ENCODE data around the gene SELENON. TPM values are rescaled to one million over a fixed set of nuclear protein-coding genes. Genes with fewer than 3 reads are reported as not detected.

SELENON gene
- total and polyA plus RNA-seq, 7 donors, result 25.3 to 104 (median 39.3) TPM

DNA sequence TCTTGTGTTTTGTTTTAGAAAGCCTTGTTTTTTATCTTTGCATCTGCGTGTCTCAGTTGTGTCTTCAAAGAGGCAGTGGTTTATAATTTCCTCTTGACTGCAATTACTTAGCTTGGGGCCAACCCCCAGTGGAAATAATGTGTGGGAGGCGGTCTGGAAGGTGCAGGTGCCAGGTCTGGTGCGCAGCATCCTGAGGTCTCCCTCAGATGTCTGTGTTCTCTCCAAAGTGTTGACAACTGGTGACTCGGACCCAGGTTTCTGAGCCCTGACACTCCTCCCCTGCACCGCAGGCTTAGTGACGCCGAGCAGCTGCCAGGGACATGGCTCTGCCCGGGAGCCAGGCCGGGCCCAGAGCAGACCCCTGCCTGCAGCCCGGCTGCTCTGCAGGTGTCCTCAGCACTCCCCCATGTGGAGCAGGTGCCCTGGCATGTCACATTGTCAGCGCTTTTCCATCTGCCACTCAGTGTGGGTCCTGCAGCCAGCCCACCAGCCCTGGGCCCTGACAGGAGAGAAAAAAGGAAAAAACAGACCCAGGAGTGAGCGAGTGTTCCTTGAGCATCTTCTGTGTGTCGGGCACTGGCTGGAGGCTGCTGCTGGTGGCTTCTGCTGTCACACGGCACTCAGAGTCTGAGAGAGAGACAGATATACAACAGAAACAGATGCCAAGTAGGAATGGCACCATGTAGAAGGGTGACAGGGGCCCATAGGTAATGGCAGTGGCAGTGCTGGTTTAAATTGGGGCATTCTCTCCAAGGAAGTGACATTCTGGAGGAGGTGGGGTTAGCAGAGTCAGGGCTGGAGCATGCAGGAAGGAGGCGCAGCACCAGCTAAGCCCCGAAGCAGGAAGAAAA lies 24.8 kb upstream of the SELENON start:
- 57 to 75% (median 64%) methylated on average over 16 of the region's 16 CpGs for WGBS, 3 donors
- no peaks in the 10 kb centered on the region for H3K36me3 ChIP-seq (ENCODE audit: insufficient read depth in 1 of 2, low read depth in 1 of 2)
- DNase-seq, result no peak
- ATAC-seq, result peak in 1 of 4 donors; percentile 13
- H3K4me3 ChIP-seq, result no peak overlapping the region
- no peaks in the 10 kb centered on the region for H3K9me3 ChIP-seq
- H3K27me3 ChIP-seq (ENCODE audit: insufficient read depth in 3 of 3, low read length in 2 of 3), result no peaks in the 10 kb centered on the region
- H3K4me1 ChIP-seq, result peaks cover 19% of the 10 kb centered on the region
- no peak overlapping the region for H3K27ac ChIP-seq
- TF ChIP-seq, protein P1, sequence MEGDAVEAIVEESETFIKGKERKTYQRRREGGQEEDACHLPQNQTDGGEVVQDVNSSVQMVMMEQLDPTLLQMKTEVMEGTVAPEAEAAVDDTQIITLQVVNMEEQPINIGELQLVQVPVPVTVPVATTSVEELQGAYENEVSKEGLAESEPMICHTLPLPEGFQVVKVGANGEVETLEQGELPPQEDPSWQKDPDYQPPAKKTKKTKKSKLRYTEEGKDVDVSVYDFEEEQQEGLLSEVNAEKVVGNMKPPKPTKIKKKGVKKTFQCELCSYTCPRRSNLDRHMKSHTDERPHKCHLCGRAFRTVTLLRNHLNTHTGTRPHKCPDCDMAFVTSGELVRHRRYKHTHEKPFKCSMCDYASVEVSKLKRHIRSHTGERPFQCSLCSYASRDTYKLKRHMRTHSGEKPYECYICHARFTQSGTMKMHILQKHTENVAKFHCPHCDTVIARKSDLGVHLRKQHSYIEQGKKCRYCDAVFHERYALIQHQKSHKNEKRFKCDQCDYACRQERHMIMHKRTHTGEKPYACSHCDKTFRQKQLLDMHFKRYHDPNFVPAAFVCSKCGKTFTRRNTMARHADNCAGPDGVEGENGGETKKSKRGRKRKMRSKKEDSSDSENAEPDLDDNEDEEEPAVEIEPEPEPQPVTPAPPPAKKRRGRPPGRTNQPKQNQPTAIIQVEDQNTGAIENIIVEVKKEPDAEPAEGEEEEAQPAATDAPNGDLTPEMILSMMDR (IDR thresholded peaks at IDR 0.05), result no peak
- intact Hi-C loops (cut with DNase I), result no loop called here

GRCh38 chr1:25779388-25779787 lies 20.6 kb upstream of the SELENON start:
- Histone ChIP-seq H3K27me3 (ENCODE audit: insufficient read depth in 3 of 3, low read length in 2 of 3) (no peaks in the 10 kb centered on the region), H3K4me1 (peaks cover 7% of the 10 kb centered on the region), H3K4me3 (no peak overlapping the region), H3K36me3 (ENCODE audit: insufficient read depth in 1 of 2, low read depth in 1 of 2) (peaks cover 0 to 7% of the 10 kb centered on the region in 2 donors), H3K27ac (no peak overlapping the region), H3K9me3 (no peaks in the 10 kb centered on the region)
- TF ChIP-seq, protein P1 (IDR thresholded peaks at IDR 0.05), result no peak
- intact Hi-C loops (cut with DNase I), result no loop called here
- DNase-seq, result no peak
- WGBS, 3 donors, result 89 to 96% (median 93%) methylated on average over 8 of the region's 8 CpGs
- no peak for ATAC-seq

DNA sequence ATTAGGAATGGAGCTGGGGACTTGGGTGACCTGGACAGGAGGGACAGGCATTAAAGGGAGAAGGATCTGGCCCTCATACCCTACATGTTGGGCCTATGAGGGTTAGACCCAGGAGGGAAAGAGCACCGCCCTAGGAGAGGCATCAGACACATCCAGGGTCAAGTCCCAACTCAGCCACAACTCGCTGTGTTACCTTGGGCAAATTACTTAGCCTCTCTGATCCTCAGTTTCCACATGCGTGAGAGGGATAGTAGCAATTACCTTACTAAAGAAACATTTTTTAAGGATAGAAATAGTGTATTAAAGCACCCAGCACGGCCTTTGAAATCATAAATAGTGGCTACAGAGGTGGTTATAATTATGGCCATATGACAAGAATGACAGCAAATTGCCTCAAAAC lies 20.1 kb upstream of the SELENON start:
- whole genome bisulfite sequencing, 3 donors, result 95 to 96% (median 95%) methylated on average over 4 of the region's 4 CpGs
- peaks cover 0 to 7% of the 10 kb centered on the region in 2 donors for H3K36me3 ChIP-seq (ENCODE audit: insufficient read depth in 1 of 2, low read depth in 1 of 2)

GRCh38 chr1:25780318-25781129 lies 19.5 kb upstream of the SELENON start:
- H3K27ac ChIP-seq, result no peak overlapping the region
- peaks cover 0 to 7% of the 10 kb centered on the region in 2 donors for H3K36me3 ChIP-seq (ENCODE audit: insufficient read depth in 1 of 2, low read depth in 1 of 2)
- ATAC-seq (no peak), DNase-seq (no peak)
- no peak overlapping the region for H3K4me3 ChIP-seq
- TF ChIP-seq, protein P1 (IDR thresholded peaks at IDR 0.05), result no peak
- no peaks in the 10 kb centered on the region for H3K9me3 ChIP-seq
- peaks cover 19% of the 10 kb centered on the region for H3K4me1 ChIP-seq
- no peaks in the 10 kb centered on the region for H3K27me3 ChIP-seq (ENCODE audit: insufficient read depth in 3 of 3, low read length in 2 of 3)
- intact Hi-C loops (cut with DNase I), result no loop called here
- 78 to 85% (median 81%) methylated on average over 14 of the region's 14 CpGs for WGBS, 3 donors

More for the DNA sequence above, 20.1 kb upstream of the SELENON start:
- no peaks in the 10 kb centered on the region for H3K27me3 ChIP-seq (ENCODE audit: insufficient read depth in 3 of 3, low read length in 2 of 3)
- H3K4me3 ChIP-seq, result no peak overlapping the region
- TF ChIP-seq, protein P1 (IDR thresholded peaks at IDR 0.05), result no peak
- H3K4me1 ChIP-seq, result peaks cover 12% of the 10 kb centered on the region
- H3K27ac ChIP-seq, result no peak overlapping the region
- no peak for ATAC-seq
- no peak for DNase-seq
- intact Hi-C loops (cut with DNase I), result no loop called here
- H3K9me3 ChIP-seq, result no peaks in the 10 kb centered on the region
